Transverse colon (tissue), 3 donors: ENCODE measurements around the gene PTTG2.

Experiments
- EP300 ChIP-seq: sonication (generic); formaldehyde crosslinking; IDR thresholded peaks from one replicate; pipeline ENCODE4 v1.6.1; 2017; ENCODE audit warnings: antibody characterized with exemption, low read depth
- TF ChIP-seq, protein P1 (sequence below), 5 experiments: fragments of 200-600 bp in 3 of 5; fragments of 450-650 bp in 2 of 5; sonication (generic) in 3 of 5; IDR thresholded peaks; 1 replicate in 2 of 5; 2 replicates in 3 of 5; pipeline ENCODE4 v1.5.1; 2016 to 2017; ENCODE audit warnings: antibody characterized with exemption in 5 of 5, inconsistent platforms in 3 of 5, mild to moderate bottlenecking in 2 of 5, moderate library complexity in 1 of 5

DNA sequence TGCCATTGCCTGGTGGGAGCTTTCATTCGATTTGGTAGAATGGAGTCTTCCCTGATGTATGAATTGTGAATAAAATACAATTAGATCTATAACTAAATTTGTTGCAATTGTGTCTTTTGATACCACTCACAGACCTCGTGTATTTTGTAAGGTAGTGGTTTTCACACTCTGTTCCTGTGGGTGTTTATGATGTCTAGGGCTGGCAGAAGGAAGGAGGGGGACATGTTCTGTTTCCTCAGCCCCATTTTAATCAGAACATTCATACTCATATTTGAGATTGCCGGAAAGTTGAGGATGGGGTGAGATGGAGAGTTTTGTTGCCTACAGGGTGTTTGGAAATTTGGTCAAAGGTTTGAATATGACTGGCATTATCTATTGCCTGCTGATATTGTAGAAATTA is 42.9 kb downstream of the PTTG2 start:
- TF ChIP-seq, protein P1, sequence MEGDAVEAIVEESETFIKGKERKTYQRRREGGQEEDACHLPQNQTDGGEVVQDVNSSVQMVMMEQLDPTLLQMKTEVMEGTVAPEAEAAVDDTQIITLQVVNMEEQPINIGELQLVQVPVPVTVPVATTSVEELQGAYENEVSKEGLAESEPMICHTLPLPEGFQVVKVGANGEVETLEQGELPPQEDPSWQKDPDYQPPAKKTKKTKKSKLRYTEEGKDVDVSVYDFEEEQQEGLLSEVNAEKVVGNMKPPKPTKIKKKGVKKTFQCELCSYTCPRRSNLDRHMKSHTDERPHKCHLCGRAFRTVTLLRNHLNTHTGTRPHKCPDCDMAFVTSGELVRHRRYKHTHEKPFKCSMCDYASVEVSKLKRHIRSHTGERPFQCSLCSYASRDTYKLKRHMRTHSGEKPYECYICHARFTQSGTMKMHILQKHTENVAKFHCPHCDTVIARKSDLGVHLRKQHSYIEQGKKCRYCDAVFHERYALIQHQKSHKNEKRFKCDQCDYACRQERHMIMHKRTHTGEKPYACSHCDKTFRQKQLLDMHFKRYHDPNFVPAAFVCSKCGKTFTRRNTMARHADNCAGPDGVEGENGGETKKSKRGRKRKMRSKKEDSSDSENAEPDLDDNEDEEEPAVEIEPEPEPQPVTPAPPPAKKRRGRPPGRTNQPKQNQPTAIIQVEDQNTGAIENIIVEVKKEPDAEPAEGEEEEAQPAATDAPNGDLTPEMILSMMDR (IDR thresholded peaks at IDR 0.05) = no peak
- TF ChIP-seq EP300 = no peak
